ENCODE results near the gene BCR. TPM values are rescaled to one million over a fixed set of nuclear protein-coding genes. Genes with fewer than 3 reads are reported as not detected.
A peak's percentile ranks its signal among the peaks of the same experiment; 100 is the strongest.

BCR gene
- total RNA-seq, 2 donors from 2014 or later = 102 to 172 TPM

- H3K27ac Mint-ChIP-seq = peak overlapping the region; percentile 79
- peaks cover 16% of the 10 kb centered on the region for H3K9me3 Mint-ChIP-seq
- WGBS, 2 experiments (ENCODE audit: insufficient coverage in 1 of 2, insufficient read length in 1 of 2) = 3 to 5% methylated on average over 35 to 112 of the region's 112 CpGs
Measured at GRCh38 chr22:23180893-23181720, 798 bp downstream of the BCR start.

GRCh38 chr22:23181721-23182308 is 1.5 kb downstream of the BCR start:
- peaks cover 28% of the 10 kb centered on the region for H3K36me3 ChIP-seq (ENCODE audit: control insufficient read depth, insufficient read depth, low read length)
- Mint-ChIP-seq H3K27me3 (ENCODE audit: insufficient read depth) (peaks cover 14% of the 10 kb centered on the region), H3K4me3 (peak overlapping the region; percentile 62), H3K27ac (no peak overlapping the region), H3K9me3 (peaks cover 9% of the 10 kb centered on the region), H3K36me3 (ENCODE audit: low read depth) (peaks cover 38% of the 10 kb centered on the region), H3K4me1 (peaks cover 47% of the 10 kb centered on the region)
- 26 to 35% methylated on average over 36 to 43 of the region's 43 CpGs for WGBS, 2 experiments (ENCODE audit: insufficient coverage in 1 of 2, insufficient read length in 1 of 2)
- H3K4me1 ChIP-seq (ENCODE audit: control insufficient read depth, insufficient read depth, low read length) = no peaks in the 10 kb centered on the region
- no peak overlapping the region for H3K27ac ChIP-seq (ENCODE audit: low read depth, low read length)
- peaks cover 8% of the 10 kb centered on the region for H3K9me3 ChIP-seq (ENCODE audit: control insufficient read depth, low read length)
- peak overlapping the region; percentile 94 for H3K4me3 ChIP-seq (ENCODE audit: low read length)
- peak overlapping the region; percentile 37 for H3K9ac ChIP-seq (ENCODE audit: extremely low read depth, low read length, poor library complexity, severe bottlenecking)
- no peaks in the 10 kb centered on the region for H3K27me3 ChIP-seq (ENCODE audit: control insufficient read depth, insufficient read depth, low read length, poor library complexity, severe bottlenecking)
- no peak for DNase-seq
- TF ChIP-seq CTCF (conservative IDR thresholded peaks at IDR 0.05) = no peak

More at GRCh38 chr22:23180893-23181720, 798 bp downstream of the BCR start:
- Mint-ChIP-seq H3K36me3 (ENCODE audit: low read depth) (peaks cover 38% of the 10 kb centered on the region), H3K4me3 (peak overlapping the region; percentile 62), H3K27me3 (ENCODE audit: insufficient read depth) (peaks cover 15% of the 10 kb centered on the region), H3K4me1 (peaks cover 47% of the 10 kb centered on the region)
- no peaks in the 10 kb centered on the region for H3K4me1 ChIP-seq (ENCODE audit: control insufficient read depth, insufficient read depth, low read length)
- H3K27ac ChIP-seq (ENCODE audit: low read depth, low read length) = no peak overlapping the region
- H3K27me3 ChIP-seq (ENCODE audit: control insufficient read depth, insufficient read depth, low read length, poor library complexity, severe bottlenecking) = no peaks in the 10 kb centered on the region
- peak overlapping the region; percentile 37 for H3K9ac ChIP-seq (ENCODE audit: extremely low read depth, low read length, poor library complexity, severe bottlenecking)
- H3K36me3 ChIP-seq (ENCODE audit: control insufficient read depth, insufficient read depth, low read length) = peaks cover 21% of the 10 kb centered on the region
- peak overlapping the region; percentile 94 for H3K4me3 ChIP-seq (ENCODE audit: low read length)
- TF ChIP-seq CTCF (conservative IDR thresholded peaks at IDR 0.05) = no peak
- peak; percentile 71 for DNase-seq
- H3K9me3 ChIP-seq (ENCODE audit: control insufficient read depth, low read length) = peaks cover 15% of the 10 kb centered on the region

GRCh38 chr22:23182309-23183060 is 2.2 kb downstream of the BCR start:
- peak overlapping the region; percentile 78 for H3K27ac Mint-ChIP-seq
- peaks cover 2% of the 10 kb centered on the region for H3K9me3 Mint-ChIP-seq
- Histone ChIP-seq H3K4me3 (ENCODE audit: low read length) (peak overlapping the region; percentile 94), H3K9me3 (ENCODE audit: control insufficient read depth, low read length) (peaks cover 1% of the 10 kb centered on the region), H3K4me1 (ENCODE audit: control insufficient read depth, insufficient read depth, low read length) (no peaks in the 10 kb centered on the region), H3K27ac (ENCODE audit: low read depth, low read length) (no peak overlapping the region), H3K9ac (ENCODE audit: extremely low read depth, low read length, poor library complexity, severe bottlenecking) (peak overlapping the region; percentile 37), H3K27me3 (ENCODE audit: control insufficient read depth, insufficient read depth, low read length, poor library complexity, severe bottlenecking) (no peaks in the 10 kb centered on the region), H3K36me3 (ENCODE audit: control insufficient read depth, insufficient read depth, low read length) (peaks cover 35% of the 10 kb centered on the region)
- peaks cover 38% of the 10 kb centered on the region for H3K36me3 Mint-ChIP-seq (ENCODE audit: low read depth)
- TF ChIP-seq CTCF (conservative IDR thresholded peaks at IDR 0.05) = no peak
- peaks cover 9% of the 10 kb centered on the region for H3K27me3 Mint-ChIP-seq (ENCODE audit: insufficient read depth)
- peaks cover 48% of the 10 kb centered on the region for H3K4me1 Mint-ChIP-seq
- H3K4me3 Mint-ChIP-seq = peak overlapping the region; percentile 62
- WGBS, 2 experiments (ENCODE audit: insufficient coverage in 1 of 2, insufficient read length in 1 of 2) = 31 to 33% methylated on average over 9 of the region's 12 CpGs
- peak; percentile 61 for DNase-seq
